Activated T-cell treated with anti-CD3 and anti-CD28 coated beads for 48 hours (primary cell): ENCODE measurements around the gene STX7.
"Not testable (repeated sequence)": the region's sequence is repeated elsewhere in the genome, so short reads cannot be mapped to it uniquely, and the experiment has no call there.

Source experiments
- DNase-seq: peaks from one replicate; pipeline ENCODE4 v3.0.0-alpha.2; 2020; ENCODE audit warnings: low read depth

STX7 gene, protein sequence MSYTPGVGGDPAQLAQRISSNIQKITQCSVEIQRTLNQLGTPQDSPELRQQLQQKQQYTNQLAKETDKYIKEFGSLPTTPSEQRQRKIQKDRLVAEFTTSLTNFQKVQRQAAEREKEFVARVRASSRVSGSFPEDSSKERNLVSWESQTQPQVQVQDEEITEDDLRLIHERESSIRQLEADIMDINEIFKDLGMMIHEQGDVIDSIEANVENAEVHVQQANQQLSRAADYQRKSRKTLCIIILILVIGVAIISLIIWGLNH

DNA sequence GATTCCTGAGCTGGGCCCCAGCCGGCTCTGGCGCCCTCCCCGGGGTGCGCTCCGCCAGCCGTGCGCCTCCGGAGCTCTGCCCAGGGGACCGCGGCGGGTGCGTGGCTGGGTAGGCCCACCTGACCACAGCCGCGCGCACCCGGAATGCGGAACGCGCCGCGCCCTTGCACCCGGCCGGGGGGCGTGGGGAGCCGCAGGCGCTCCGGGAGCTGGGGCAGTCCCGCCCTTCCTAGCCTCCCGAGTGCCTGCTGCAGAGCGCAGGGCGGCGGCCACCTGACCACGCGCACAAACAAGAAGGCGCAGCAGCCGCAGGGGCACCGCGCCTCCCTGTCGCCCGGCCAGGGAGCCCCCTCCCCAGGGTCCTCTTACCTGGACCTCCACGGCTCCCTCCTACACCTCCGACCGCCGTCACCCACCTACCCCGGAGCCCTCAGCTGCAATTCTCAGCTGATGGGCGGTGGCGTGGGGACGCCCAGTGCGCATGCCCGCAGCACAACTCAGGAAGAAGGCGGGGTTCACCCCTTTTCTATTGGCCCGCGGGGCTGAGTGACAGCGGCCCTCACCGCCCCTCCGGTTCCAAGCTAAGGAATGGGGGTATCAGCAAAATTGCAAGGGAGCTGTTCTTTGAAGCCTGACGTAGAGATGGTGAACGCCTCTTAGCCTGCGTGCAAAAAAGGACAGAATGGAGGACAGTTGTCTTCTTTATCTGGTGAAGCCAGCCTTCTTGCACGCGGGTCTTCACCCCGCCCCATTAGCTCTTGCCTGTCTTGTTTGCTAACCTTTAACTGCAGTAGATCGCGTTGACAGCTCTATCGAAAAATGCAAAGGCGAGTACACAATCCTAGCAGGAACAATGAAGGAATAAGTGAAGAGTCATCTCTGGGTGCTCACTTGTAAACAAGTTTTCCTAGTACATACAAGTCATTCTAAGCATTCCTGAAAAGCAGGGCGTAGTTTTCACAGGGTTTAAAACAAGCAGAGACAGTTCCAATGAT is at the start of gene STX7:
STX7 (minus strand) TSS at position 479 of the 995 bp plus-strand sequence. CDS start 9,586 bp downstream, outside the sequence.
- DNase-seq: peak; percentile 78

DNA sequence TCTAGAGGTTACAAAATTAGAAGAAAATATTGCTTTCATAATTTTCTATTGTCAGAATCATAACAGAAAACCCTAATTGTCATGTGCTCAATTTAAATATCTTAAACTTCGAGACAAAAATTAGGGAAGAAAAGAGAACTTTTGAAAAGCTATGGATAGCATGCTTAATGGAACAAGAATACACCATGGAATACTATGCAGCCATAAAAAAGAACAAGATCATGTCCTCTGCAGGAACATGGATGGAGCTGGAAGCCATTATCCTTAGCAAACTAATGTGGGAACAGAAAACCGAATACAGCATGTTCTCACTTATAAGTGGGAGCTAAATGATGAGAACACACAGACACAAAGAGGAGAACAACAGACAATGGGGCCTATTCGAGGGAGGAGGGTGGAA is 47.2 kb upstream of the STX7 start:
- not testable (repeated sequence) for DNase-seq

DNA sequence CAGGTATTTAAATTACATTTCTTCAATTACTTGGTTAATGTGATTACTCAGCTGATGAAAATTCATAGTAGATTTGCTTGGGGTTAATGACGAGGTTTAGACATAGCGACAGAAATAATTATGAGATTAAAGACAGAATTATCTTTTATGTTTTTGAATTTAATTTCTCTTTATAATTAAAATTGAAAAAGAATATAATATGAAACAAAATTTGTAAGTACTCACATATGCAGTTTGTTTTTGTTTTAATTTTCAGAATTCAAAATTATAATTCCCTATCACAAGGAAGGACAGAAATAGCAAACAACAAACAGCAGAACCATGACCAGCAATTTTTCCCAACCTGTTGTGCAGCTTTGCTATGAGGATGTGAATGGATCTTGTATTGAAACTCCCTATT is 39.5 kb upstream of the STX7 start, which contains the start of gene TAAR8:
TAAR8 (plus strand) TSS at position 301 of the 400 bp plus-strand sequence; CDS start at position 322, 21 bp downstream.
- no peak for DNase-seq

DNA sequence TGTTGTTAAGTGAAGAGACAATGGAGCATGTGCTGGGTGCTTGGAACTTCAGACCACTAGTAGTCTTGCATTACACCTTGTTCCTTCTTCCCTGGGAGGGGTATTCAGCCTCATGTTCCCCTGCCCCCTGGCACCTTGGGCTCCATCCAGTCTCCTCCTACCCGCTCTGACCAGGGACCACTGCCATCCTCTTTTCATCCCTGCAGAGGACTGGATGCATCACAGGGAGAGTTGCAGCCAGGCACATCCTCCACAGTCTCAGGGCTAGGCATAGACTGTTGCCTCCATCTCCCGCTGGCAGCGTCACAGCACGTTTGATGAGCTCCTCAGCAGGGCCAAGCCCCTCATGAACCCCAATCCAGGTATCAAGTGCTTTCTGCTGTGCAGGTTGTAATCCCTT is 38.3 kb upstream of the STX7 start:
- no peak for DNase-seq

DNA sequence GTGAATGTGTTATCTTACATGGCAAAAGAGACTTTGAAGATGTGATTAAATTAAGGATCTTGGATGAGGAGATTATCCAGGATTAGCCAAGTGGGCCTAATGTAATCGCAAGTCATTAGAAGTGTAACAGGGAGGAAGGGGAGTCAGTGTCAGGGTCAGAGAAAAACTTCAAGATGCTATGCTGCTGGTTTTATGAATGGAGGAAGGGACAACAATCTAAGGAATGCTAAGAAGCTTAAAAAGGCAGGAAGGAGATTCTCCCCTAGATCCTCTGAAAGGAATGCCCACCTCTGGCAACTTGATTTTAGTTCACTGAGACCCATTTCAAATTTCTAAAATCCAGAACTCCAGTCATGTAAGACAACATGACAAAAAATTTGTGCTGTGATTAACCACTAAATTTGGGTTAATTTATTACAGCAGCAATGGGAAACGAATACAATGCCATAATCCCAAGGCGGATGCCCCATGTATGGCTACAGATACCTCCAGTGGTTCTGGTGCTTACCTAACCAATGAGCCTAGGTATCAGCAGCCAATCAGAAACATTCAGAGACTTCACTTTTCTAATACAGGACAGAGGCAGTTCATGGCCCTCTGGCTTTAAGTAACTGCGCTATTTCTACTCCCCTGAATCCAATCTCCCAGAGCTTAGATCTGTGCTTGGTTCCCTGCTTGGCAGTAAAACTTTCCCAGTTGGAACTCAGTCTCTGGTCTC is 36.0 kb upstream of the STX7 start:
- no peak for DNase-seq

DNA sequence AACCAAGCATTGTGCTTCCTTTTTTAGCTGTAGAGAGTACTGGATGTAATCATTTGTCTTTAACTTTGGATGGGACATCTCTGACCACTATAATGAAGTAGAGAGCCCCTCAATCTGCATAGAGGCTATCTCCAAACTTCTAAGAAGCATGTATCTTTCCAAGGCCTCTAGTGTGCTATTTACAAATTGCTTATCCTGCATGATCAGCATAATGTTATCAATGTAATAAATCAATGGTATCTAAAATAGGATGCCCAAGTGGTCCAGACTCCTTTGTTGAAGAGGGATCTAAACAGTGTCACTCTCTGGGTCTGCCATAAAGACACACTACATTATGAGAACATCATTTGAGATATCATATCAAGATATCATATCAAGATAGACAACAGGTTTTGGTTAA is 31.9 kb upstream of the STX7 start:
- no peak for DNase-seq

DNA sequence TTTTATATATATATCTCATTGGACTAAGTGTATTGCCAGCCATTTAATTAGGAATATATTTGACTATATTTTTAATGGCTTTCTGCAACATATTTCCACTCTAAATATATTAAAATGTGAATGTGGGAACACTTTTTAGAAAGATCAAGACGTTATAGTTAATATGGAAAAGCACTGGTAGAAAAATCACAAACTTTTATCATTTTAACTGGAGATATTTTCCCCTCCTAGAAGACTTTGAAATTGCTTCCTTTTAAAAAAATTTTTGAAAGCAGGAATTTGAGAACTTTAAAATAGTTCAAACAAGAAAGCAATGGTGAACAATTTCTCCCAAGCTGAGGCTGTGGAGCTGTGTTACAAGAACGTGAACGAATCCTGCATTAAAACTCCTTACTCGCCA is 25.1 kb upstream of the STX7 start, which contains the start of gene TAAR9:
TAAR9 (plus strand) TSS at position 301 of the 400 bp plus-strand sequence; CDS start at position 314, 13 bp downstream.
- DNase-seq: no peak

DNA sequence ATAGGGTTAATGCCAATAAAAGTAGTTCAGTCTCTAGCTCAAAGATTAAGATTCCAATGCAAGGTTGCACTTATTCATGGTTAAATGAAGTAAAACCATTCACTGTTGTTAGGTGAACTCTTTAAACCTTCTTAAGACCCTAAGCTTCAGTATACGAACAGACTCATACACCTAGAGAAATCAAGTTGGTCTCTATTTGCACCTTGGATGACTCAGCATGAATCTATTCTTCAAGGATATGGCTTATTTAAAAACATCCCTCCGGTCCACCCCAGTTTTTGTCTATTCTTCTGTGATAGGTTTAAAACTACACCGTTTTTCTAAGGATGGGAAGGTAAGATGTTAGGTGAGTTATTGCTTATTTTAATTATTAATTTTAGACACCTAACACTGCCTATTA is 24.2 kb upstream of the STX7 start:
- DNase-seq: no peak

DNA sequence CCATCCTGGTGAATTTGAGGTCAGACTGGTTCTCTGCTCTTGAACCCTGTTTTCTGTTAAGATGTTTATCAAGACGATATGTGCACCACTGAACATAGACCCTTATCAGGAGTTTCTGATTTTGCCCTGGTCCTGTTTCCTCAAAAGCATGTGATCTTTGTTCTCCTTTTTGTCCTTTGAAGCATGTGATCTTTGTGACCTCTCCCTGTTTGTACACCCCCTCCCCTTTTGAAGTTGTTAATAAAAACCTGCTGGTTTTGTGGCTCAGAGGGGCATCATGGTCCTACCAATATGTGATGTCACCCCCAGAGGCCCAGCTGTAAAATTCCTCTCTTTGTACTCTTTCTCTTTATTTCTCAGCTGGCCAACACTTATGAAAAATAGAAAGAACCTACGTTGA is 21.6 kb upstream of the STX7 start:
- DNase-seq: not testable (repeated sequence)

DNA sequence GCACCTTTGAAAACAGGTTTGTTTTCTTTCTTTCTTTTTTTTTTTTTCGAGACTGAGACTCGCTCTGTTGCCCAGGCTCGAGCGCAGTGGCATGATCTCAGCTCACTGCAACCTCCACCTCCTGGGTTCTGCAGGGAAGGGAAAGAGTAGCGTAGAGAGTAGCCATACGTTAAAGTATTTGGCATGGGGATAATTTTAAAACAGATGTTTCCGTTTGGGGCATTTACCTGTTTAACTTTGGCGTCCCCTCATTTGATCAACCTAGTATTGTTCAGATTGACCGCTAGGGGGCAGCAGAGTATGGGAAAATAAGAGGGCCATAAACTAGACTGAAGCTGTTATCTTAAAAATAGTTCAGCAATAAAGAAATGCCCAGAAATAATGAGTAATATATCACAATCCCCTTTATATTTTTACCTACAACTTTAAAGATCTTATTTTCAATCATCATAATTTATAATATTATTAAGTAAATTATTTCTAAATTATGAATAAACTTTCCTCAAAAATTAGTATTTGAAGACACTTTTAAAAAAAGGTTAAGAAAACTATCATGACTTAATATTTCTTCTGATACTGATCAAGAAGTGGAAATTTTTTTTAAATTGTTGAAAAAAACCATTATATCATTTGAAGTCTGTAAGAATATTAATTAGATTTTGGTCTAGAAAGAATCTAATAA is 17.5 kb upstream of the STX7 start:
- DNase-seq: peak; percentile 25

DNA sequence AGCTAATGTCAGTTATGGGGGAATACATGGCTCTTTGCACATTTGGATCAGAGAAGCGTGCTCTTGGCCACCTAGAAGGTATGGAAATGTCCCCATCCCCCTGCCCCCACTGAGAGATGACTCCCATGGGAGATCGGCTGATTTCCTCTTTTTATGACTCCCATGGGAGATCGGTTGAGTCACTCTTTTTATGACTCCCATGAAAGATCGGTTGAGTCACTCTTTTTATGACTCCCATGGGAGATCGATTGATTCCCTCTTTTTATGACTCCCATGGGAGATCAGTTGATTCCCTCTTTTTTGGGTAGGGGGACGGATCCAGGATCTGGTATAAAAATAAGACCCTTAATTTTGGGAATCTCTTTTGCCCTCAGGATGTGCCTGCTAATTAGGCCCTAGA is 14.9 kb upstream of the STX7 start:
- no peak for DNase-seq

DNA sequence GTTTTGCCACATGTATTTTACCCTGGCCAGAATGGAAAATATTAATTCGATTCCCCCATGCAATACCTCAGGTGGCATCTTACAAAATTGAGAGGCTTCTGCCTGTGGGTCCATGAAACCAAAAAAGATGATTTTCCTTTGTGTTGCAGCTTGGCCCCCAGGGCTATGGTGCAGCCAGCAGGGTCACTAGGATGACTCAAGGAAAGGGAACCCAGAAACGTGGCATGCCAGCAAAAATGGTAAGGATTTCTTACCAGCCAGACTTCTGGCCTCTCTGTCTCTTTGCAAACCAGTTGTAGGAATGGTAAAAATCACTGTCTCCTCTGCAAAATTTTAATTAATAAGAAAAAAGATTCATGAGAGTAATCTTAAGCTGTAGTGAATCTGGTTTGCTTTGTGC is 13.5 kb upstream of the STX7 start:
- DNase-seq: no peak

DNA sequence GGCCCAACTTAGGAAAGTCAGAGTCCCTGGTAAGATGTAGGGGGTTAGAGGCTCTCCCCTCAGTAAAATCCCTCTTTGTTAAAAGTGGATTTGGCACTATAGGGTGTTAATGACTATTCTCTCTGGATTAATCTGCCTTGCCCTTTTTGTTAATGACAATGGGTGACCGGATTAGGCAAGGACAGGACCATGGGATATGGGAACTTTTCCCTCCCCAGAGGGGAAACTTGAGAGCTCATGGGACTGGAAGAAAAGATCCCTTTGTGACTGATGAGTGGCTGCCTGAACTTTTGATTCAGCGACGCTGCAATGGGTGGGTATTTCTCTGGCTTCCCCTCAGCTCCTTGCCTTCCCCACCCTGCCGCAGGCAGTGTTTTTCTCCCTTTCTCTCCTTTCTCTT is 12.9 kb upstream of the STX7 start:
- no peak for DNase-seq

DNA sequence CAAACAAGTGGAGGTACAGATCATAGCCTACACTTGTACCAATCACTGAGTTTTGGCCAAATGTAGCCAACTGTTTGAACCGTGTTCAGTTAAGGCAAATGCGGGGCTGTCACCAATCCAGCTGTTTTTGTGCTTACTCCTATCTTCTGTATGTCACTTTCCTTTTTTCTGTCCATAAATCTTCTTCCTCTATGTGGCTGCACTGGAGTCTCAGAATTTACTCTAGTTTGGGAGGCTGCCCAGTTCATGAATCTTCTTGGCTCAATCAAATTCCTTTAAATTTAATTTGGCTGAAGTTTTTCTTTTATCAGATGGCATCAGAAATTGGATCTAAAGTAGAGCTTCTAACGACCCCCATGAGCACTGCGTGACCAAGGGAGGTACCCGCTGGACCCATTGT is 11.7 kb upstream of the STX7 start:
- DNase-seq: no peak

DNA sequence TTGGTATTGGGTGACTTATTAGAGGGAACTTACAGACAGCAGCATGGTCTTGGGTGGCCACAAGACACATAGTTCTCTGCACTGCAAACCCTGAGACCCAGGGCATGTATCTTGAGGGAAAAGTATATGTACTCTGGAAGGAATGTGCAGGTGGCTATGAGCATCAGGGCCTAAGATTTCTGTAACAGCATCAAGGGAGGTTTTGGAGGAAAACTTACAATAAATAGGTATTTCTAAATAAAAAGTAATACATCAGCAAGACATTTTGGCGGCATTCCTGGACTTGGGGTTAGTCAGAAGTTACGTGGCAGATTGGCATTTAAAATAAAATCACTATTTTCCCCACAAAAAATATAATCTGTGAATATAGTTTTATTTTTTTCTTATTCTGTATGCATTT is 8.0 kb upstream of the STX7 start:
- no peak for DNase-seq

DNA sequence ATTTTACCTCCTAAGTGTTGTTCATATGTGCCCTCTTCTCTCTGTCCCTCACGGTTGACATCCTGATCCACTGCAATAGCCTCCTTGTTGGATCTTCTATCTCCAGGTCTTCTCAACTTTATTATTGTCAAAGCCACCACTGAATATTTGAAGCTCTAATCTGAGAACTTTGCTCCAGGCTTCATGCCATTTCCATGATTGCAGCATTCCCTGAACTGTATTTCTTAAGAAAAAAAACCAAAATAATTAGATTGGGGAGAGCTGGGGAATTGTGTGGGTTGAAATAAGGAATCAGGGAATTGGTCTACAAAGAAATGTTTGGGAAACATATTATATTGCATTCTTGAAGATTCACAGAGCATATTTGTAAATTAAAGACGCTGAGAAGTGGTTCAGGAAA is 2.5 kb upstream of the STX7 start:
- DNase-seq: no peak

DNA sequence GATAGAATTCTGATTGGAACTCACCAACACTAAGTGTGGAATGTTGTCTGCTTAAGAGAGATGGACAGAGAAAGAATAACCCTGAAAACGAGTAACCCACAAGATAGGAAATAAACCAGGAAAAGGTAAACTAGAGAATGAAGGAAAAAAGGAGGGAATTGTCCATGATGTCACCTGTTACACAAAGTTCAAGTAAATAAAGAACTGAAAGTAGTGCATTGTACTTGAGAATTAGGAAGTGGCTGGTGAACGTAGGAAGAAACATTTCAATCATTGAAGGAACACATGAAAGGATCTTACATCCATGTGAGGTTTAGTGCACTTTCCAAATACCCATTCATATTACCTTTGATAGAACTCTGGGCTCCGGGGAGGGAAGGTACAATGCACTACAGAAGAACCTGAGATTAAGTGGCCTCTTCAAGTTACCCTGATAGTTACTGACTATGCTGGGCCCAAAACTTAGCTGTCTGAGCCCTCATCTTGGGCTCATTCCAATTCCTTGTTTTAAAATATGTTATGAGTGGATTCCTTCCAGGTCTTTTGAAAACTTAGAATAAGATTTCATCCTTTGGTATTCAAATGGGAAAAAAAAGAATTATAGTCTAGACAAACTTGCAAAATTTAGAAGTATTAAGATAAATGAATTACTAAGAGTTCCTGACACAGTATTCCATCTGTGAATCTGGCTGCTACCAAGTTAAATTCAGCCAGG is 1.1 kb upstream of the STX7 start:
- no peak for DNase-seq

DNA sequence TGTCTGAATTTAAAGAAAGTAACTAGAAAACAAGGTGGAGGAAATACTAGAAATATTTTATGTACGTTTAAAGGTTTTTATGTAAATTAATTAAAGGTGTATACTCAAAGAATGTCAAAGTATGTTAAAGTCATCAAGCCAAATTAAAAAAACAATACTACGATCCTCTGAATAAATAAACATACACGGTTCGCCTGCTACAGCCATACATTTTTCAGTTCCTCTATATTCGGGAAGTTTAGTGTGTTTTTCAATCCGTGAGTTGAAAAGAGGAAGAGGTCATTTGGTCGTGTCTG is 626 bp downstream of the STX7 start:
- DNase-seq: no peak

DNA sequence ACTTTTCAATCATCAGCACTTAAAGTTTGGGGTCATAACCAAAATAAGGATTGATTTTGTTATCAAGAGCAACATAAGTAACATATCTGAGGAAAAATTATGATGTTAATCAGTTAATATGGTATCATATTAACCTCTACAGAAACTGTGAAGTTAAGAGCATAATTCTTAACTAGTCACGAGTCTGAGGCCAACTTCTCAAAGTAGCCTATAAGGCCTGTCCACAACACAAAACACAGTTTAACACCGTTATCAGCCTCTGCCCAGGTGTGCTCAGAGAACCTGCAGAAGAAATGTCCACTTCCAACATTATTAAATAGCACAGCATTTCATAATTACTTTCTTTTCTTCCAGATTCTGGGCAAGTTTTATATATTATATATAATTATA is 1.1 kb downstream of the STX7 start:
- no peak for DNase-seq

DNA sequence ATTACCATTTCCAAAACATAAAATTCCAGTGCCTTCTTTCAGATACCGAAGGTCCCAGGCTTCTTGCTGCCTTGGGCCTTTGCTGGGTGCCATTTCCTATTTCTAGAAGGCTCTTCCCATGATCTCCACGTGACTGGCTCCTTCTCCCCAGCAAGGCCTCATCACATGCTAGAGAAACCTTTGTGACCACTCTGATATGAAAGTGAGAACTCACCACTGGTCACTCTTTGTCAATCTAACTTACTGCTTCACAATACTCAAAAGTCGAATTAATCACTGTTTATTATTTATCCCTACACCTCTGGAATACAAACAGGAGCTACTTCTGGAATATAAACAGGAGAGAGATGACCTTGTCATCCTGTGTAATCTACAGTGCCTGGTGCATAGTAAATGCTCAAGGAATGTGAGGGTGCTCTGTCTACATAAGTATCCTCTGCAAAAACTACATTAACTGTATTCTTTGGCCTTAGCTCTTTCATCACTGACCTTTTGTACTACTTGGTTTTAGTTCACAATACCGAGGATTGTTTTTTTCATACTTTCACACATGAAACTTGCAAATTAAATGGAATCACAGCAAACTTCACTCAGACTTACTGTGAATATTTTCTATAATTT is 1.6 kb downstream of the STX7 start:
- no peak for DNase-seq
